HEK293 (cell line): ENCODE data around the gene RYR2.

ENCODE experiments used
- CTCF ChIA-PET: fragments of 350-600 bp; formaldehyde crosslinking; extraction: SDS; loops from one replicate; lab custom pipeline; 2021; ENCODE audit warnings: antibody characterized with exemption; lab: Yijun Ruan, JAX
- POLR2A ChIA-PET: fragments of 300-600 bp; formaldehyde crosslinking; extraction: SDS; loops from one replicate; lab custom pipeline; 2020; ENCODE audit warnings: antibody characterized with exemption, inconsistent platforms; lab: Yijun Ruan, JAX
- H3K27ac ChIP-seq: fragments of 200-500 bp; sonication (Bioruptor generic); 2 replicates; pipeline ENCODE4 v1.5.1; 2014; ENCODE audit warnings: low read depth, low read length, control low read depth, inconsistent platforms; ENCODE audit errors: extremely low read depth
- H3K36me3 ChIP-seq, 2 experiments: fragments of 200-500 bp in 1 of 2; sonication (Bioruptor generic) in 1 of 2; 1 replicate in 1 of 2; 2 replicates in 1 of 2; pipeline ENCODE4 v1.5.1; 2014 to 2017; ENCODE audit warnings: inconsistent platforms in 2 of 2, low read length in 2 of 2; ENCODE audit not compliant: control insufficient read depth in 2 of 2, insufficient read depth in 1 of 2
- H3K4me1 ChIP-seq: fragments of 200-500 bp; sonication (Bioruptor generic); 2 replicates; pipeline ENCODE4 v1.5.1; 2014; ENCODE audit warnings: mild to moderate bottlenecking, low read length, inconsistent platforms; ENCODE audit not compliant: control insufficient read depth, insufficient read depth
- H3K4me3 ChIP-seq: 2 replicates; pipeline ENCODE4 v1.5.1; 2011; ENCODE audit warnings: low read depth, mild to moderate bottlenecking, control low read depth, low read length, moderate library complexity
- H3K9me3 ChIP-seq: fragments of 200-500 bp; sonication (Bioruptor generic); 2 replicates; pipeline ENCODE4 v1.5.1; 2014; ENCODE audit warnings: low read depth, low read length, inconsistent platforms; ENCODE audit not compliant: control insufficient read depth, insufficient read depth
- HOXA7 ChIP-seq: sonication (generic); formaldehyde crosslinking; IDR thresholded peaks from 2 replicates; pipeline ENCODE4 v1.8.1; 2022; ENCODE audit warnings: missing genetic modification reagents, borderline replicate concordance
- HOXC10 ChIP-seq: sonication (generic); formaldehyde crosslinking; IDR thresholded peaks from 2 replicates; pipeline ENCODE4 v1.8.1; 2023; ENCODE audit warnings: mild to moderate bottlenecking, missing genetic modification reagents
- IKZF3 ChIP-seq: fragments of 450-650 bp; IDR thresholded peaks from 2 replicates; pipeline ENCODE4 v1.5.0; 2018; ENCODE audit warnings: missing biosample characterization, mild to moderate bottlenecking, missing genetic modification characterization, moderate library complexity
- ZFP3 ChIP-seq: fragments of 450-650 bp; formaldehyde crosslinking; IDR thresholded peaks from 2 replicates; pipeline ENCODE4 v1.5.1; 2016; ENCODE audit warnings: low read depth, missing biosample characterization, missing genetic modification characterization
- ZFP41 ChIP-seq: fragments of 450-650 bp; formaldehyde crosslinking; IDR thresholded peaks from 2 replicates; pipeline ENCODE4 v1.5.1; 2016; ENCODE audit warnings: missing biosample characterization, missing genetic modification characterization, borderline replicate concordance
- ZNF423 ChIP-seq: fragments of 450-650 bp; formaldehyde crosslinking; IDR thresholded peaks from 2 replicates; pipeline ENCODE4 v1.5.1; 2016; ENCODE audit warnings: missing biosample characterization, missing genetic modification characterization
- ZNF529 ChIP-seq: fragments of 450-650 bp; formaldehyde crosslinking; IDR thresholded peaks from 2 replicates; pipeline ENCODE4 v1.5.1; 2017; ENCODE audit warnings: missing genetic modification characterization, missing biosample characterization; ENCODE audit not compliant: insufficient replicate concordance
- ZNF560 ChIP-seq: fragments of 450-650 bp; formaldehyde crosslinking; IDR thresholded peaks from 2 replicates; pipeline ENCODE4 v1.5.1; 2017; ENCODE audit warnings: missing biosample characterization, missing genetic modification characterization, borderline replicate concordance
- ZNF701 ChIP-seq: fragments of 450-650 bp; formaldehyde crosslinking; IDR thresholded peaks from 2 replicates; pipeline ENCODE4 v1.5.1; 2016; ENCODE audit warnings: missing biosample characterization, missing genetic modification characterization
- ZNF747 ChIP-seq: fragments of 450-650 bp; formaldehyde crosslinking; IDR thresholded peaks from 2 replicates; pipeline ENCODE4 v1.5.1; 2016; ENCODE audit warnings: missing biosample characterization, missing genetic modification characterization
- TF ChIP-seq, protein P1 (sequence below): sonication (generic); formaldehyde crosslinking; IDR thresholded peaks from 2 replicates; pipeline ENCODE4 v1.8.1; 2022; ENCODE audit warnings: mild to moderate bottlenecking, moderate library complexity, missing genetic modification reagents
- TF ChIP-seq, protein P2 (sequence below): fragments of 450-650 bp; formaldehyde crosslinking; IDR thresholded peaks from 2 replicates; pipeline ENCODE4 v1.5.1; 2017; ENCODE audit warnings: missing biosample characterization, missing genetic modification characterization
- TF ChIP-seq, protein P3 (sequence below): fragments of 450-650 bp; formaldehyde crosslinking; IDR thresholded peaks from 2 replicates; pipeline ENCODE4 v1.5.1; 2017; ENCODE audit warnings: missing biosample characterization, missing genetic modification characterization
- TF ChIP-seq, protein P4 (sequence below): fragments of 450-650 bp; formaldehyde crosslinking; IDR thresholded peaks from 2 replicates; pipeline ENCODE4 v1.5.1; 2016; ENCODE audit warnings: missing biosample characterization, missing genetic modification characterization

Gene RYR2

DNA sequence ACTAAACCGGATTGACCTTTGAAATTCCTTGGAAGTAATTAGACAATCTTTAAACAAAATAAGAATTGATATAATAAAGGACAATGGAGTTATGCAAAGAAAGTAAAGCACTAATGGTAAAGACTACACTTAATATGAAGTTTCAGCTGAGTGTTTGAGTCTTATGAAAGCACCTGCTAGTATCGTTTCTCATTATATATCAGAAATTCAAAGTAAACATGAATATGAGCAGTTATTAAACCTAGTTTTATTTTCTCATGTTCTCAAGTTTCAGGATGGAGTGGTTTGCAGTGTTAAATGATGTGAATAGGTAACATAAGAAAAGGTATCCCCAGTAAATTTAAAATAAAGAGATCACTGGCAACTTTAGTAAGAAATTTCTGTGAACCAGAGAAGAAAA, 660.2 kb downstream of the RYR2 start:
- no peak overlapping the region for H3K27ac ChIP-seq
- no peak overlapping the region for H3K4me3 ChIP-seq
- H3K4me1 ChIP-seq, result no peaks in the 10 kb centered on the region
- POLR2A ChIA-PET, result no interaction called here
- TF ChIP-seq, protein P1, sequence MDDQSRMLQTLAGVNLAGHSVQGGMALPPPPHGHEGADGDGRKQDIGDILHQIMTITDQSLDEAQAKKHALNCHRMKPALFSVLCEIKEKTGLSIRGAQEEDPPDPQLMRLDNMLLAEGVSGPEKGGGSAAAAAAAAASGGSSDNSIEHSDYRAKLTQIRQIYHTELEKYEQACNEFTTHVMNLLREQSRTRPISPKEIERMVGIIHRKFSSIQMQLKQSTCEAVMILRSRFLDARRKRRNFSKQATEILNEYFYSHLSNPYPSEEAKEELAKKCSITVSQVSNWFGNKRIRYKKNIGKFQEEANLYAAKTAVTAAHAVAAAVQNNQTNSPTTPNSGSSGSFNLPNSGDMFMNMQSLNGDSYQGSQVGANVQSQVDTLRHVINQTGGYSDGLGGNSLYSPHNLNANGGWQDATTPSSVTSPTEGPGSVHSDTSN (CRISPR knock-in tag), result no peak
- no peak for TF ChIP-seq ZNF747 (tag by site-specific recombination)
- TF ChIP-seq, protein P2, sequence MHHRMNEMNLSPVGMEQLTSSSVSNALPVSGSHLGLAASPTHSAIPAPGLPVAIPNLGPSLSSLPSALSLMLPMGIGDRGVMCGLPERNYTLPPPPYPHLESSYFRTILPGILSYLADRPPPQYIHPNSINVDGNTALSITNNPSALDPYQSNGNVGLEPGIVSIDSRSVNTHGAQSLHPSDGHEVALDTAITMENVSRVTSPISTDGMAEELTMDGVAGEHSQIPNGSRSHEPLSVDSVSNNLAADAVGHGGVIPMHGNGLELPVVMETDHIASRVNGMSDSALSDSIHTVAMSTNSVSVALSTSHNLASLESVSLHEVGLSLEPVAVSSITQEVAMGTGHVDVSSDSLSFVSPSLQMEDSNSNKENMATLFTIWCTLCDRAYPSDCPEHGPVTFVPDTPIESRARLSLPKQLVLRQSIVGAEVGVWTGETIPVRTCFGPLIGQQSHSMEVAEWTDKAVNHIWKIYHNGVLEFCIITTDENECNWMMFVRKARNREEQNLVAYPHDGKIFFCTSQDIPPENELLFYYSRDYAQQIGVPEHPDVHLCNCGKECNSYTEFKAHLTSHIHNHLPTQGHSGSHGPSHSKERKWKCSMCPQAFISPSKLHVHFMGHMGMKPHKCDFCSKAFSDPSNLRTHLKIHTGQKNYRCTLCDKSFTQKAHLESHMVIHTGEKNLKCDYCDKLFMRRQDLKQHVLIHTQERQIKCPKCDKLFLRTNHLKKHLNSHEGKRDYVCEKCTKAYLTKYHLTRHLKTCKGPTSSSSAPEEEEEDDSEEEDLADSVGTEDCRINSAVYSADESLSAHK, result no peak
- TF ChIP-seq IKZF3, result no peak
- no peak for TF ChIP-seq HOXA7 (CRISPR knock-in tag)
- no peak for TF ChIP-seq ZNF701 (tag by site-specific recombination)
- no peak for TF ChIP-seq ZNF423 (tag by site-specific recombination)
- TF ChIP-seq, protein P3, sequence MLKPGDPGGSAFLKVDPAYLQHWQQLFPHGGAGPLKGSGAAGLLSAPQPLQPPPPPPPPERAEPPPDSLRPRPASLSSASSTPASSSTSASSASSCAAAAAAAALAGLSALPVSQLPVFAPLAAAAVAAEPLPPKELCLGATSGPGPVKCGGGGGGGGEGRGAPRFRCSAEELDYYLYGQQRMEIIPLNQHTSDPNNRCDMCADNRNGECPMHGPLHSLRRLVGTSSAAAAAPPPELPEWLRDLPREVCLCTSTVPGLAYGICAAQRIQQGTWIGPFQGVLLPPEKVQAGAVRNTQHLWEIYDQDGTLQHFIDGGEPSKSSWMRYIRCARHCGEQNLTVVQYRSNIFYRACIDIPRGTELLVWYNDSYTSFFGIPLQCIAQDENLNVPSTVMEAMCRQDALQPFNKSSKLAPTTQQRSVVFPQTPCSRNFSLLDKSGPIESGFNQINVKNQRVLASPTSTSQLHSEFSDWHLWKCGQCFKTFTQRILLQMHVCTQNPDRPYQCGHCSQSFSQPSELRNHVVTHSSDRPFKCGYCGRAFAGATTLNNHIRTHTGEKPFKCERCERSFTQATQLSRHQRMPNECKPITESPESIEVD, result no peak
- TF ChIP-seq ZFP3, result no peak
- H3K9me3 ChIP-seq, result no peaks in the 10 kb centered on the region
- no peaks in the 10 kb centered on the region for H3K36me3 ChIP-seq
- CTCF ChIA-PET, result interaction anchor here (1.5 kb wide), 1 partner anchor 97 kb away, joined by 3 read pairs; no protein-coding TSS in a partner anchor

DNA sequence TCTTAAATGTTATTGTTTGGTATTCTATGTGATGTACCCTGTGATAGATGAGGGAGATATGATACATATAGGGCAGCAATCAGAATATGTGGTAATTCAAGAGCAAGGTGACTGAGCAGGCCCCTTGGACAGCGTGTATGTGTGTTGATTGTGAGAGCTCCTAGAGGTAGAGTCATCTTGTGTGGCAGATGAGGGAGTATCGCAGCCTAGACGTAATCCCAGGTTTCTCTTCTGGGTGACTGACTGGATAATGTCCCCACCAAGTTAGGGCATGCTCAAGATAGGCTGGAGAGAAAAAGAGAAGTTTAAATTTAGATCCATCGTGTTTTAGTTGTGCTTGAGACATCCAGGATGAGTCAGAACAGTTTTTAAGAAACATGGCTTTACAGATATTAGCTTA, 663.5 kb downstream of the RYR2 start:
- no peaks in the 10 kb centered on the region for H3K9me3 ChIP-seq
- no peak overlapping the region for H3K4me3 ChIP-seq
- TF ChIP-seq ZFP41 (tag by site-specific recombination), result no peak
- H3K4me1 ChIP-seq, result no peaks in the 10 kb centered on the region
- ChIA-PET POLR2A (no interaction called here), CTCF (interaction anchor here (1.3 kb wide), 1 partner anchor 12 kb away, joined by 3 read pairs; no protein-coding TSS in a partner anchor)
- no peak overlapping the region for H3K27ac ChIP-seq
- no peaks in the 10 kb centered on the region for H3K36me3 ChIP-seq

DNA sequence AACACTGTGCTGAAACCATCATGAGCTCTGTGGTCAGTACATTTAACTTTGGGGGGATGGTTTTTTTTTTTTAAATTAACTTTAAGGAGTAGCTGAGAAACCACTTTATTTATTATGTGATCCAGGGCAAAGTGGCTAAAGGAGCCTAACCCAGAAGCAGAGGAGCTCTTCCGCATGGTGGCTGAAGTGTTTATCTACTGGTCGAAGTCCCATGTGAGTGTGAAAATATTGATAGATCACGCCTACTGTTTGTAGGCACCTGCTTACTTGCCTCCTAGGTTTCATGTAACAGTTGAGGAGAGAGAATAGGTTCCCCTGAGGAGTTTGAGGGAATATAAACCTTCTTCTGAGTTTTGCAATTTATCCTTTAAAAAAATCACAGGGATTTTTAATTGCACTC, 667.4 kb downstream of the RYR2 start:
- H3K4me3 ChIP-seq, result no peak overlapping the region
- H3K4me1 ChIP-seq, result no peaks in the 10 kb centered on the region
- CTCF ChIA-PET, result interaction anchor here (0.6 to 1.3 kb wide), 5 partner anchors 19 to 1602 kb away, joined by 3 to 6 read pairs (median 3); no protein-coding TSS in a partner anchor
- H3K9me3 ChIP-seq, result no peaks in the 10 kb centered on the region
- H3K36me3 ChIP-seq, result no peaks in the 10 kb centered on the region
- H3K27ac ChIP-seq, result no peak overlapping the region
- POLR2A ChIA-PET, result no interaction called here
- TF ChIP-seq ZNF529 (tag by site-specific recombination), result no peak
- TF ChIP-seq, protein P4, sequence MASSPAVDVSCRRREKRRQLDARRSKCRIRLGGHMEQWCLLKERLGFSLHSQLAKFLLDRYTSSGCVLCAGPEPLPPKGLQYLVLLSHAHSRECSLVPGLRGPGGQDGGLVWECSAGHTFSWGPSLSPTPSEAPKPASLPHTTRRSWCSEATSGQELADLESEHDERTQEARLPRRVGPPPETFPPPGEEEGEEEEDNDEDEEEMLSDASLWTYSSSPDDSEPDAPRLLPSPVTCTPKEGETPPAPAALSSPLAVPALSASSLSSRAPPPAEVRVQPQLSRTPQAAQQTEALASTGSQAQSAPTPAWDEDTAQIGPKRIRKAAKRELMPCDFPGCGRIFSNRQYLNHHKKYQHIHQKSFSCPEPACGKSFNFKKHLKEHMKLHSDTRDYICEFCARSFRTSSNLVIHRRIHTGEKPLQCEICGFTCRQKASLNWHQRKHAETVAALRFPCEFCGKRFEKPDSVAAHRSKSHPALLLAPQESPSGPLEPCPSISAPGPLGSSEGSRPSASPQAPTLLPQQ (tag by site-specific recombination), result no peak
- TF ChIP-seq HOXC10 (CRISPR knock-in tag), result no peak
- peak; percentile 8; the same call in 1 of the 2 replicates for TF ChIP-seq ZNF560 (tag by site-specific recombination)
